Common myeloid progenitor, CD34-positive (primary cell): ENCODE data around the gene KRT36.

Source experiments
- CTCF ChIA-PET: fragments of 350-600 bp; sonication (Branson Sonifier 250); formaldehyde crosslinking; loops from one replicate; lab custom pipeline; 2021; ENCODE audit warnings: antibody characterized with exemption; lab: Charles Lee
- POLR2A ChIA-PET: fragments of 350-600 bp; sonication (Branson Sonifier 250); formaldehyde crosslinking; loops from one replicate; lab custom pipeline; 2021; ENCODE audit warnings: antibody characterized with exemption; lab: Charles Lee
- DNase-seq, 3 donors: peaks; one replicate each; pipeline versions ENCODE4 v3.0.0 to v3.0.0-alpha.2; 2013
- H3K27ac ChIP-seq, 2 experiments: 1 replicate in 1 of 2; 2 replicates in 1 of 2; pipeline ENCODE4 v1.7.0; 2013; ENCODE audit warnings: inconsistent platforms in 2 of 2, low read length in 2 of 2, mild to moderate bottlenecking in 2 of 2, low read depth in 1 of 2, moderate library complexity in 1 of 2; ENCODE audit not compliant: severe bottlenecking in 2 of 2, insufficient read depth in 1 of 2, poor library complexity in 1 of 2
- H3K27me3 ChIP-seq, 5 experiments: replicated peaks in 2 of 5; 1 replicate in 3 of 5; 2 replicates in 2 of 5; pipeline versions ENCODE4 v1.6.1 to v1.7.0; 2013; ENCODE audit warnings: low read length in 4 of 5, mild to moderate bottlenecking in 2 of 5, moderate library complexity in 2 of 5, inconsistent platforms in 1 of 5; ENCODE audit not compliant: insufficient read depth in 5 of 5, control insufficient read depth in 4 of 5
- H3K36me3 ChIP-seq, 4 experiments: 1 replicate in 2 of 4; 2 replicates in 2 of 4; pipeline versions ENCODE4 v1.6.1 to v1.7.0; 2013; ENCODE audit warnings: low read length in 3 of 4, control low read depth in 1 of 4, mild to moderate bottlenecking in 1 of 4; ENCODE audit not compliant: control insufficient read depth in 4 of 4, insufficient read depth in 4 of 4
- H3K4me1 ChIP-seq, 4 experiments: 1 replicate in 3 of 4; 2 replicates in 1 of 4; pipeline versions ENCODE4 v1.6.1 to v1.7.1; 2013; ENCODE audit warnings: low read length in 3 of 4, mild to moderate bottlenecking in 3 of 4, control low read depth in 1 of 4, inconsistent platforms in 1 of 4, moderate library complexity in 1 of 4; ENCODE audit not compliant: control insufficient read depth in 4 of 4, insufficient read depth in 4 of 4; ENCODE audit errors: control extremely low read depth in 1 of 4
- H3K4me3 ChIP-seq, 7 experiments: 1 replicate in 4 of 7; 2 replicates in 3 of 7; pipeline versions ENCODE4 v1.5.1 to v1.7.0; 2013; ENCODE audit warnings: mild to moderate bottlenecking in 7 of 7, low read length in 6 of 7, moderate library complexity in 6 of 7, inconsistent platforms in 2 of 7, low read depth in 2 of 7, control low read depth in 1 of 7; ENCODE audit not compliant: insufficient read depth in 4 of 7, control insufficient read depth in 1 of 7; ENCODE audit errors: extremely low read depth in 1 of 7
- H3K9me3 ChIP-seq, 5 experiments: 1 replicate in 4 of 5; 2 replicates in 1 of 5; pipeline versions ENCODE4 v1.6.1 to v1.7.1; 2013; ENCODE audit warnings: low read length in 4 of 5, mild to moderate bottlenecking in 2 of 5, inconsistent platforms in 1 of 5, low read depth in 1 of 5, moderate library complexity in 1 of 5; ENCODE audit not compliant: control insufficient read depth in 4 of 5, insufficient read depth in 2 of 5; ENCODE audit errors: control extremely low read depth in 1 of 5
- WGBS: methylation state at CpG from one replicate; pipeline ENCODE4 v1.1.5; 2013; ENCODE audit not compliant: insufficient coverage; 5-methylcytosine and 5-hydroxymethylcytosine counted together

Gene KRT36

DNA sequence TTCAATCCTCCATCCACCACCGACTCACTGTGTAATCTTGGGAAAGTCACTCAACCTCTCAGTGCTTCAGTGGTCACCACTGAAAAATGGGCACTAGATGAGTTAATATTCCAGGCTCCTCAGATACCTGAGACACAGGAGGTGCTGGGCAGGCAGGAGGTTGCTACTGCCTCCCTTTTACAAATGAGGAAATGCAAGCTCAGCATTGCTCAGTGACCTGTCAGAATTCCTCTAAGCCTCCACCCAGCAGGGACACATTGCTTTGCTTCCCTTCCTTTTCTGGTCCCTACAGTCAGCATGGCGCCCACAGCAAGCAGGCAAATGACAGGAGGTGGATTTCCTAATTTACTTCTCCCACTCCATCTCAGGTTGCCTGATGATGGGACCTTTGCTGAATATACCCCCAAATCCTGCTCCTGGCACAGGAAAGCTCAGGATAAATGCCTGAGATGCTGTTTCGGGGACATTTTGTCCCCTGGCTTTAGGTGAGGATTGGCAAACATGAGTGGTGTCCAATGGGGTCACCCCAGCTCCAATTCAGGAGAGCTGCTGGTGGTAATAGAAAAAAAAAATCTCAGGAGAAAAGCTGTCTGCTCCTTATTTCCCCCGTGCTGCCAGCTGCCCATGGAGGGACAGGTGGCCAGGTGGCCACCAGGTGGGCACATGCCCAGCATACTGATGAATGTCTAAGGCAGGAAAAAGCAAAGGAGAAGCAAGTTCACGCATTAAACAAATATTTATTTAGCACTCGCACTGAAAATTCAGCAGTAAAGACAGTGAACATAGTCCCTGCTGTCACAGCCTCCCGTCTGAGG lies 20.7 kb upstream of the KRT36 start:
- H3K9me3 ChIP-seq: no peaks in the 10 kb centered on the region
- no peak overlapping the region for H3K4me3 ChIP-seq
- peaks cover 0 to 2% (median 0%) of the 10 kb centered on the region in 5 experiments for H3K27me3 ChIP-seq
- ChIA-PET CTCF (no interaction called here), POLR2A (no interaction called here)
- no peaks in the 10 kb centered on the region for H3K36me3 ChIP-seq
- 95% methylated on average over 6 of the region's 7 CpGs for WGBS
- no peak for DNase-seq
- peaks cover 0 to 8% (median 4%) of the 10 kb centered on the region in 4 experiments for H3K4me1 ChIP-seq
- no peak overlapping the region for H3K27ac ChIP-seq

GRCh38 chr17:41507315-41507880 lies 17.7 kb upstream of the KRT36 start:
- POLR2A ChIA-PET: no interaction called here
- WGBS: 74% methylated on average over 7 of the region's 10 CpGs
- CTCF ChIA-PET: no interaction called here
- Histone ChIP-seq H3K27ac (no peak overlapping the region), H3K4me1 (peaks cover 0 to 2% (median 1%) of the 10 kb centered on the region in 4 experiments), H3K9me3 (no peaks in the 10 kb centered on the region), H3K27me3 (peaks cover 0 to 2% (median 0%) of the 10 kb centered on the region in 5 experiments), H3K36me3 (no peaks in the 10 kb centered on the region), H3K4me3 (no peak overlapping the region)
- no peak for DNase-seq

DNA sequence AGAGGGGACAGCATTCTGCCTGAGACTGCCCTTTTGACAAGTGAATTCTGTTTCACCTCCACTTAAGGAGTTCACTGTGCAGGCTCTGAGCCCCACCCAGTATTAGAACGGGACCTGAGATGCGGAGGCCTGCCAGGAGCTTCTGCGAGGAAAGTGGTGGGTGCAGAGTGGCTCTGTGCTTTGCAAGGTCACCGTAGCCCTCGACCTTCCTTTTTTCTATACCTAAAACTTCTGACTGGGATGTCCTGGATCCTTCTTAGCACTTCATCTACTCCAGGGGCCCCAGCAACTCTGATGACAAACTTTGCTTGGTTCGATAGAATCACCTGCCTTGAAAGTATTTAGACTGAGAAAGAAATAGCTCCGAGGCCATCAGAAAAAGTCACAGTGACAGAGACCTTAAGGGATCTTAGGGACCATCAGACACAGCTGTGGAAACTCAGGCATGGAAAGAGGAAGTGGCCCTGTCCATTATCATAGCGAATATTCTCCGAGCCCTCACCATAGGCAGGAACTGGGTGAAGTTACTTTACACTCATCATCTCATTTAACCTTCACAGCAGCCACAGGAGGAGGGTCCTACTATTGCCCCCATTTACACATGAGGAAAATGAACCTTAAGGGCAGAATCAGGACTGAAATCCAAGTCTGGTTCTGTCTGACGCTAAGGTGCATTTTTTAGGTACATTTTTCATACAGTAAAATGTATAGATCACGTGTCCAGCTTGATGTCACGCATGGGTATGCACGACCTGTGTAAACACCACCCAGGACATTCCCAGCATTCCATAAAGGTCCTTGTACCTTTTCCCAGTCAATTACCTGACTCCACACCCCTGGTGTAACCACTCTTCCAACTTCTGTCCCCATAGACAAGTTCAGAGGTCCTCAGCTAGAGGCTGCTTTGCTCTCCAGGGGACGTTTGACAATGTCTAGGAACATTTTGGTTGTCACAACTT lies 16.4 kb upstream of the KRT36 start:
- ChIA-PET POLR2A (no interaction called here), CTCF (no interaction called here)
- no peak overlapping the region for H3K27ac ChIP-seq
- peak in 1 of 3 donors; percentile 17 for DNase-seq
- no peaks in the 10 kb centered on the region for H3K9me3 ChIP-seq
- no peak overlapping the region for H3K4me3 ChIP-seq
- 91% methylated on average over 8 of the region's 14 CpGs for WGBS
- no peaks in the 10 kb centered on the region for H3K36me3 ChIP-seq
- no peaks in the 10 kb centered on the region for H3K4me1 ChIP-seq
- H3K27me3 ChIP-seq: peaks cover 0 to 2% (median 0%) of the 10 kb centered on the region in 5 experiments

DNA sequence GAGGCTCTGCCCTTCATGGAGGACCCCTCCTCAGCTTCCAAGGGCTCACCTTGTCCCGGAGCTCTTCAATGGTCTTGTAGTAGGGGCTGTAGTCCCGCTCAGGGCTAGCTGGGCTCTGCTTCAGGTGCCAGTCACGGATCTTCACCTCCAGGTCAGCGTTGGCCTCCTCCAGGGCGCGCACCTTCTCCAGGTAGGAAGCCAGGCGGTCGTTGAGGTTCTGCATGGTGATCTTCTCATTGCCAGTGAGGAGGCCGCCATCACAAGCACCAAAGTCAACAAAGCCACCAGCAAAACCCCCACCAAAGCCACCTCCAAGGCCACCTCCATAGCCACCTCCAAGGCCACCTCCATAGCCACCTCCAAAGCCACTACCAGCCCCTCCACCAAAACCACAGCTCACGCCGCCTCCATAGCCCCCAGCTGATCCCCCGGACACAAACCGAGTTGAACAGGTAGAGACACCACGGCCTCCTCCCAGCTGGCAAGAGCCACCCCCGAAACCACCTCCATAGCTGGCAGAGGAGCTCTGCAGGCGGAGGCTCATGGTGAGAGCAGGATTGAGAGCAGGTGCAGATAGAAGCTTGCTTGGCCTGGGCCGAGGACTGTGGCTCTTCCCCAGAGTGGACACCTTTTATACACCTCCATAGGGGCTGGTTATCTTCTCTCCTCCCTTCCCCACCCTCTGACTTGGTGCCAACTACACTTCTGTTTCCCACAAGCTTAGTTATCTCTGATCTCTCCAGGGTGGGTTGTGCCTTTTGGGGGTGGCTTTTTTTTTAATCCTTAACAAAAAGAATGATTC lies 15.5 kb upstream of the KRT36 start, which contains the start of gene KRT13:
KRT13 (minus strand) TSS at position 606 of the 802 bp plus-strand sequence; CDS start at position 544, 62 bp downstream.
- POLR2A ChIA-PET: no interaction called here

DNA sequence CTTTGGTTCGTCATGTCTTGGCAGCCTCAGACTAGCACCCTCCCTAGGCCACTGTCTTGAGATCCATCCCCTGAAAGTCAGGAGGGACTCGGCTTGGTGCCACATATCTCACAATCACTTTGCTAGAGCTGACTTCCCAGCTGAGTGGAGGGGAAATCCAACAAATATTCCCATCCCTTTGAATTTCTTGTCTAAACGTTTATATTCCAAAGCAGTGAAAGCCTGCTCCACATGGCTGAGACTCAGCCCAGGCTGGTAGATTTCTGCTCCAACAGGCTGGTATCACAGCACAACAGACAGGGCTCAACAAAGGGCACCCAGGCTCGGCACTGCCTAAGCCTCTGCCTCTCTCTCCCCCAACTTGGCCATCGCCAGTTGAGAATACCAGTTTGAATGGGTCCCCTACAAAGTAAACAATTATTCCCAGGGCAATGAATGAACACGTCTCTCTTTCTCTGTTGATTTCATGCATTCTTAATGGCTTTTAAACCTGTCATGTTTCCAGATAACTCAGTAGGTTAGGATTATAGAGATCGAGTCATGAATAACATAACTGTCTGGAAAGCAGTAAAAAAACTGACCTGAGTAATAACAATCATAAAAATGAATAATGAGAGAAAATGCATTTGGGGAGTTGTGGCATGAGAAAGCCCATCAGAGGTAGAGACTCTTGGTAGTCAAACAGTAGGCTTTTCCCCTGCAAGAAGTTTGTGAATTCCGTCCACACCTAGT lies 14.7 kb upstream of the KRT36 start:
- 98% methylated on average over 7 of the region's 8 CpGs for WGBS
- CTCF ChIA-PET: no interaction called here
- DNase-seq: no peak

More for the DNA sequence above, 15.5 kb upstream of the KRT36 start, which contains the start of gene KRT13:
- no peaks in the 10 kb centered on the region for H3K36me3 ChIP-seq
- CTCF ChIA-PET: no interaction called here
- DNase-seq: no peak
- H3K9me3 ChIP-seq: no peaks in the 10 kb centered on the region
- WGBS: 96% methylated on average over 5 of the region's 17 CpGs
- H3K27ac ChIP-seq: no peak within 1 kb of the TSS
- H3K4me3 ChIP-seq: no peak within 1 kb of the TSS
- no peaks in the 10 kb centered on the region for H3K4me1 ChIP-seq
- H3K27me3 ChIP-seq: peaks cover 0 to 2% (median 0%) of the 10 kb centered on the region in 5 experiments

GRCh38 chr17:41503202-41503601 lies 13.5 kb upstream of the KRT36 start:
- Histone ChIP-seq H3K27me3 (peaks cover 0 to 2% (median 0%) of the 10 kb centered on the region in 5 experiments), H3K27ac (no peak overlapping the region), H3K4me1 (peaks cover 0 to 5% (median 0%) of the 10 kb centered on the region in 4 experiments), H3K36me3 (no peaks in the 10 kb centered on the region), H3K9me3 (no peaks in the 10 kb centered on the region), H3K4me3 (no peak overlapping the region)
- no peak for DNase-seq
- ChIA-PET POLR2A (no interaction called here), CTCF (no interaction called here)
- WGBS: 100% methylated on average over 1 of the region's 9 CpGs

More for the DNA sequence above, 14.7 kb upstream of the KRT36 start:
- H3K4me3 ChIP-seq: no peak overlapping the region
- no peaks in the 10 kb centered on the region for H3K36me3 ChIP-seq
- no peaks in the 10 kb centered on the region for H3K9me3 ChIP-seq
- no peak overlapping the region for H3K27ac ChIP-seq
- H3K4me1 ChIP-seq: no peaks in the 10 kb centered on the region
- POLR2A ChIA-PET: no interaction called here
- H3K27me3 ChIP-seq: peaks cover 0 to 2% (median 0%) of the 10 kb centered on the region in 5 experiments
